Activated CD8-positive, alpha-beta memory T cell treated with anti-CD3 and anti-CD28 coated beads, Interleukin-2, amount 50 U/mL, for 48 hours (primary cell): ENCODE results near the gene NPHP3.
"Not testable (repeated sequence)": the region's sequence is repeated elsewhere in the genome, so short reads cannot be mapped to it uniquely, and the experiment has no call there.

Source experiments
- DNase-seq: peaks from one replicate; pipeline ENCODE4 v3.0.0-alpha.2; 2020

Gene NPHP3

DNA sequence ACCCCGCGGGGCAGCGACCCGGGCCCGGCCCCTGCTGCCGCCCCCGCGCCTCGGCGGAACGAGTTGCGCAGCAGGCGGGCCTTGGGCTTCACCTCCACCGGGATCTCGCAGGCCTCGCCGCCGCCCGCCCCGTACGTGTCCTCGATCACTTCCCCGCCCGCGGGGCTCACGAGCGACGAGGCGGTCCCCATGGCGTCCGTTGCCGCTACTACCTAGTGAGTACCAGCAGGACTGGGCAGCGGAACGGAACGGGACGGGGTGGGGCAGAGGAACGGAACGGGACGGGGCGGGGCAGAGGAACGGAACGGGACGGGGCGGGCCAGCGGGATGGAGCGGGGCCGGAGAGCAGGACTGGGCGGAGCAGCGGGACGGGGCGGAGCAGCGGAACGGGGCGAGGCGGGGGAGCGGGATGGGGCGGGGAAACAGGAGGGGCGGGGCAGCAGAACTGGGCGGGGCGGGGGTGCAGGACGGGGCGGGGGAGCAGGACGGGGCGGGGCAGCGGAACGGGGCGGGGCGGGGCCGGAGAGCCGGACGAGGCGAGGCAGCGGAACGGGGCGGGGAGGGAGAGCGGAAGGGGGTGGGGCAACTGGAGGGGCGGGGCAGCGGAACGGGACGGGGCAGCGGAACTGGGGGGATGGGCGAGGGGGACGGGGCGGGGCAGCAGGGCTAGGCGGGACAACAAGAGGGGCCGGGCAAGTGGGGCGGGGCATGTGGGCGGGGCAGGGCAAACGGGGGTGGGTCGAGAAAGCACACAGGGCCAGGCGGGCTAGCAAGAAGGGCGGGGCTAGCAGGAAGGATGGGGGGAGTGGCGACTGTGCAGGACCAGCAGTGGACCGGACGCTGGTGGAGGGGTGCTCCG, at the start of gene NPHP3:
Gene NPHP3, minus strand, starts transcription at position 245 of the 859 bp plus-strand sequence. Its CDS starts 54 bp downstream, at position 191.
- DNase-seq: peak; percentile 96

GRCh38 chr3:132758740-132759139, 36.5 kb upstream of the NPHP3 start:
- DNase-seq: no peak

DNA sequence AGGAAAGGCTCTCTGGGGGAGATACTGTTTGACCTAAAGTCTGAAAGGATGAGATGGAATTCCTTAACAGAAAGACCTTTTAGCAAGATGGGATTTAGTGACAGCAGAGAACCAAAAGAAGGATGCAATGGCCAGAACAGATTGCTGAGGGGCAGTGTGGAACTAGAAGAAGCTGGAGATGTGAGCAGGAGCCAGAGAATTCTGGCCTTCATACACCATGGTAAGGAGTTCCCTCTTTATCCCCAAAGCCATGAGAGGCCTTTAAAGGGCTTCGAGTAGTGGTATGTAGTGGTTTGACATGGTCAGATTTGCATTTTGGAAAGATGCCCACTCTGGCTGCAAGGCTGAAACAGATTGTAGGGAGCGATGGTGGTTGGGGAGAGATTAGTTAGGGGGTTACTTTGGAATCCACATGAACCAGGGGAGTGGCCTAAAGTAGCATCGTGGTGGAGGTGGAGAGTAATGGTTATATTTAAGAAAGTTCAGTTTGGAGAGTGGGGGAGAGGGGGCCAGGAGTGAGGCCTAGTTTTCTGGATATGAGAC, 34.0 kb upstream of the NPHP3 start:
- DNase-seq: no peak

DNA sequence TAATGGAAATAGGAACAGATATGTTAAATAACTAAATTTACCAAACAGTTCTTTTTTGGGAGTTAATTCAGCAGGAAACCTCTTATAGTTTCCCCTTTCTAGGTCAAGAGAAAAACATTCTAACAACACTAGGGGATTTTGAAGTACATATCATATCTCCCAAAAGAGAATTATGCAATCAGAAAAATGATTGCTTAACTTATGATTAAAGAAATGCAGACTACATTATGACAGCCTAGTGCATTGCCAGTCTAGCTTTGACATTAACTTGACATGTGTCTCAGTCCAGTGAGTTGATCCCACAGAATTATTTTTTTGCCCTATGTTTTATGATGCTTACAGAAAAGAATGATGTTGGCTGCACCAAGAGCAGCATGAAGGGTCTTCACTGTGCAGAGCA, 31.7 kb upstream of the NPHP3 start:
- no peak for DNase-seq

GRCh38 chr3:132749786-132750185, 27.6 kb upstream of the NPHP3 start:
- no peak for DNase-seq

DNA sequence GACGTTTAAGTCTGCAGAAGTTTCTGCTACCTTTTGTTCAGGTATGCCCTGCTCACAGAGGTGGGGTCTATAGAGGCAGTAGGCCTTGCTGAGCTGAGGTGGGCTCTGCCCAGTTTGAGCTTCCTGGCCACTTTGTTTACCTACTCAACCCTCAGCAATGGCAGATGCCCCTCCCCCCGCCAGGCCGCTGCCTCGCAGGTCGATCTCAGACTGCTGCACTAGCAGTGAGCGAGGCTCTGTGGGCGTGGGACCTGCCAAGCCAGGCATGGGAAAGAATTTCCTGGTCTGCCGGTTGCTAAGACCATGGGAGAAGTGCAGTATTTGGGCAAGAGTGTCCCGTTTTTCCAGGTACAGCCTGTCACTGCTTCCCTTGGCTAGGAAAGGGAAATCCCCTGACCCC, 24.5 kb upstream of the NPHP3 start:
- not testable (repeated sequence) for DNase-seq

DNA sequence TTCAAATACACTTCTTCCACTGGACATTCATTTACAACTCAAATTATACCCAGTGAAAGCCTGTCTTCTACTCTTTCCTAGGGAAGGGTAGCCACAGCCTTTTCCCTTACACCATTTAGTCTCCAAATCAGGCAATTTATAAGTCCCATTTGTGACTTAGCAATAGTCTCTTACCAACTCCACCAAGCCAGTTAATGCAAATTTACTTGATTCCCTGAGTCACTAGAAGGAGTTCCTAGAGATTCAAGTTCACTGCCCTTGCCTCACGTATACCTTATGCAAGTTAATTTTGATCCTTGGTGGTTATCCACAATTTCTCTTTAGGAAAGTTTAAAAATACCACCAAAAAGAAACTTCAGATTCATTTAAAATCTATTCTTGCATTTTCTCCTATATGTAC, 16.1 kb upstream of the NPHP3 start:
- DNase-seq: no peak

DNA sequence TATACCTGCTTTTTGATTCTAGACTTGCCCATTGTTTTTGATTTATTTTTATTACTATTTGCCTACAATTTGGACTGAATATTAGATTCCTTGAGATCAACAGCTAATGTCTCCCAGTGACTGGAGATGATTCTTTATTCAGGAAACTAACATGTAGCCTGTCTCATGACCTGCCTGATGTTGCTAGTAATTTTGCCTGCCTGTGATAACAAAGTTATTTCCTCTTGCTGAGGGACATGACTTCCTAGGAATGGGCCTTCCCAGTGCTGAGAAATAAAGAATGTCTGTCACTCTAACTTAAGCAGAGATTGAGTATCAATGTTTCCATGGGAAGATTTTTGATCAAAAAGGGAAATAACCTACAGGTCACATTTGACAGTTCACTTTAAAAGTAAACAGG, 13.4 kb upstream of the NPHP3 start:
- DNase-seq: no peak

DNA sequence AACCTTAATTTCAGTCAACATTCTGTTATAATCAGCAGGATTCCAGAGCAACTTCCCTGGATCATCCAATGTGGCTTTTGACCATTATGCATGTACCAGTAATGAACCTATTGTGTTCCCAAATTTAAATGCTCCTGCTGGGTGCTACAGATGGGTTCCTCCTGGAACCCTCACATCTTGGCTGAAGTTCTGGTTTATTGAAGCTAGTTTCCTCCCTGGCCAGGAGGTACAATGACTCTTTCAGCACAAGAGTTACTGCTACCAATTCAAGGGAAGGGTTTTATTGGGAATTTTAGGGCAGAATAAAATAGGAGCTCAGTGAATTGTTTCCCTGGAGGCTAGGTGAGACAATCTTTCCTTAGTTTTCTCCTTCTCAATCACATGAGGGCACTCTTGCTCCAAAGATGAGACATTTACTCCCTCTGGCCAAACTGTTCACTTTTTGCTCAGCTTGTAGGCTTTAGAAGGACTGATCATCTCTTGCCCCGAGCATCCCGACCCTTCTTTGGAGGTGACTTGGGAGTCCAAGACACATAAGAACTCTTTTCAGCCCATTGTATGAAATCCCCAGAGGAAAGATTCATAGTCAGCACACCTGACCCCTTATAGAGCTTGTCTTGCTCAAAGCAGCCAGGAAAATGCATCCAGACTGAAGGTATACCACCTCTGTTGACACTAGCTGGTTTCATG, 8.8 kb upstream of the NPHP3 start:
- DNase-seq: no peak

DNA sequence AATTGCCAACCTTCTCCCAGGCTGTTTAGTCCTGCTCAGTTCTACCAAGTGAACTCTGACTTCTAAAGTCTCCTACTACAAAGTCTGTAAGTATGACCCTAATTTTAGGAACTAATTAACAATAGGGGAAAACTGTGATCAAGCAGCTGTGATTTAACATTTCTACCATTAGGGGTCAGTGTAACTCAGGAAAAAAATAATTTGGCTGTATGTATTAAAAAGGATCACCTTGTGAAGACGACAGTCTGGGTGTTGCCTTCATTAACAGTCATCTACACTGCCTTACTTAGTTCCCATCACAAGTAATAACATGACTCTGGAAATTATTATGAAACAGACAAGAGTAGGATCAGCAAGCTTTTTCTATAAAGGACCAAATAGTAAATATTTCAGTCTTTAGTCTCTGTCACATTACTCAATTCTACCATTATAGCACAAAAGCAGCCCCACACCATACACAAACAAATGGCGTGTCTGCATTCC, 4.2 kb upstream of the NPHP3 start:
- no peak for DNase-seq

DNA sequence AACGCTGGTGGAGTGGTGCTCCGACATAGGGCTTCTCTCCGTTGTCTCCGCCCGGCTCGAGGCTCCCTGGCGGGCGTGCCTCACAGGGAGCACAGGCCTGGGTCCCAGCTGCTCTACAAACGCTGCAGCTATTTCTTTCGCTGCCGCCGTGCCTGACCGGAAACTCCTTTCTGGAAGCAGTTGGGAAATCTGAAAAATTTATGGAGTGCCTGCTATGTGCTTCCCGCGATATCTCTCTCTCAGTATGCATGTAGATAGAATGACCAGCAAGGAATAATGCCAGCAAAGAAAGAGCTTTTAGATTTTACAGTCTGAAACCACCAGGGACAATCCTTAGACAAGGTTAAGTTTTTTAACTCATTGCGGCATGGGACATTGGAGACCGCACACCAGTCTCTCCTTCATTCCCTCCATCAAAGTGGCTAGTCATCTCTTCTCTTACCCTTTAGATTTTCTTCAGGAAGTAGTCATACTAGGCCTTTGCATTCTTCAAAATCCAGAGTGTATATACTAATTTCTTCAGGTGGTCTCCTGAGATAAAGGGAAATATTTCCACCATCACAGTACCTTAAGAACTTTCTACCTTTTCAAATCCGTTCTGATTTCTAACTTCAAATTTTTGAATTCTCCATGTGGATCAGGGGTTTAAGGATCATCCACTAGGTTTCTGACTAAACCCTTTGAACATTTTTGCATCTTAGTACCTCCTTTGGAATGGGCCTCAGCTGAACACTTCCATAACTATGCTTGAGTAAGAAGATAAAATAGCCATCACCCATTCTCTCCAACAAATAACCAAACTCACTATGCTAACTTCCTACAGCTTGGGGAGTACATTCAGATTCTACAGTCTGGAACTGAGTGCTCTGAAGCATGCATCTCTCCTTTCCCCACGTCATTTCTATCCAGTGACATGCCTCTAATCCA, 1.1 kb upstream of the NPHP3 start:
- DNase-seq: no peak

DNA sequence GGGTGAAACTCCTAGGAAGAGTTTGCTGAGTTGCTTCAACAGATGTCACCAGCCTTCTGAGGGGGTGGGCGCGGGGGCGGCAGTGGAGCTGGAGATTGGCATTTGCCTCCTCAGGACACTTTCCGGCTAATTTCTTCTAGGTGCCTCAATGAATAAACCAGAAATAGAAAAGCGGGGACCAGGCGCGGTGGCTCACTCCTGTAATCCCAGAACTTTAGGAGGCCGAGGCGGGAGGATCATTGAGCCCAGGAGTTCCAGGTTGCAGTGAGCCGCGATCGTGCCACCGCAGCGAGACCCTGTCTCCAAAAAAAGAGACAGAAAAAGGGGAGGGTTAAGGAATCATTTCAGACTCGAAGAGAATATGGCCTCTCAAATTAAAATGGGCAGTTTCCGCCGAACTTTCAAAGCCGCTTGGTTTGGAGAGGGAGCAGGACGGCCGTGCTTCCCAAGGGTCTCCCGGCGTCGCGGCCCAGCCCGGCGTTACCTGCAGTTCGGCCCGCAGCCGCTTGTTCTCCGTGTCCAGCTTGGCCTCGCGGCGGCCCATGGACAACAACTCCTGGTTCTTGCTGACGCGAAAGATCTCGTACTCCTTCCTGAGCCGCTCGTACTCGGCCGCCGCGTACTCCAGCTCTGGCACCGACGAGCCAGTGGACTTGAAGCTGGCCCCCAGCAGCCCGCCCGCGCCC, 587 bp downstream of the NPHP3 start:
- DNase-seq: peak; percentile 76

- no peak for DNase-seq
Observed at GRCh38 chr3:132720228-132720627, 2.0 kb downstream of the NPHP3 start.

DNA sequence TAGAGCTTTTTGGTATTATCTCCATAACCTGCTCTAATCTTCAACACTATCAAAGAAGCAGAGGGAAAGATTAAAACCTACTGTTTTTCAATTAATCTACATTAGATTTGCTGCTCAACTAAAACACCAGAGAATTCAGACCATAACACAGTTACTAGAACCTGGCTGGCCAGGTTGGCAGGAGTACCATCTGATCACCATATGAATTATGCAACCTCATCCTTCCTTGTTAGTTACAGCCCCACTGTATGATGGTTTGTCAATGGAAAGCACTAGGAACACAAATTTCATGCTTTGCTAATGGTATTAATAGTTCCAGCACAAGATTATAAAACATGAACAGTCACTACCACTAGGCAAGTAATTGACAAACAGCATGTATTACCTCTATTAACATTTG, 5.8 kb downstream of the NPHP3 start:
- DNase-seq: no peak

GRCh38 chr3:132713977-132714727, 8.1 kb downstream of the NPHP3 start:
- DNase-seq: no peak

DNA sequence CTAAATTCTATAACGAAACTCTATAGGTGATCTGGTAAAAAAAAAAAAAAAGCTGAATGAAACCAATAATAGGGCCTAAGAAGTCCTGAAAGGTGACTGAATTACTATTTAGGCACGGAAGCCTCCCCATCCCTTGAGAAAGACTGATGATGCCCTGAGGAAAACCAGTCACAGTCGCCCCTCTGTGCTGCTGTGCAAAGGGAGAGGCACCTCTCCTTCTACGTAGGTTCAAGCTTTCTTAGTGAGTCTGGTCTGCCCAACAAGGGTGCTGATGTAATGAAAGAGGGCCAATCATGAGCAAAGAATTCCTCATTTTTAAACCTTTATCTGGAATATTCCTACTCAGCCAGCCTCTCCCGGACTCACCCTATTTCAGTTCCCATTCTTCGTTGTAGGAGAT, 11.9 kb downstream of the NPHP3 start:
- no peak for DNase-seq

DNA sequence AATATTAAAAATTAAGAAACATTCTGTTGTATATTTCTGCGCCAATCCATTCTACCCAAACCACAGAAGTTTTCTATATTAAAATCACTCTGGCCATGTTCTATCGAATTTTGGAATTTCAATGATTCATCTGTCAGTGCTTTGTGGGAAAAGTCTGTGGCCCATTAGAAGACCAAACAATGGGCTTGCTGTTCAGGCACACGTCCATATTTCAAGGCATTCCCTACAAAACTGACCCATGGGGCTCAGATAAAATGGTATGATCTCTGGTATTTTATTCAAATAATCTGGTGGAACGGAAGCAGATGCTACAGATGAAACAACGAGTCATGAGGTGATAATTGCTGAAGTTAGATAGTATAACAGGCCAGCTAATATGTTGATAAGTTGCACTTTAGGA, 12.4 kb downstream of the NPHP3 start:
- DNase-seq: no peak

- no peak for DNase-seq
Observed at GRCh38 chr3:132703733-132704132, 18.5 kb downstream of the NPHP3 start.

- no peak for DNase-seq
Observed at GRCh38 chr3:132695422-132695821, 26.8 kb downstream of the NPHP3 start.

DNA sequence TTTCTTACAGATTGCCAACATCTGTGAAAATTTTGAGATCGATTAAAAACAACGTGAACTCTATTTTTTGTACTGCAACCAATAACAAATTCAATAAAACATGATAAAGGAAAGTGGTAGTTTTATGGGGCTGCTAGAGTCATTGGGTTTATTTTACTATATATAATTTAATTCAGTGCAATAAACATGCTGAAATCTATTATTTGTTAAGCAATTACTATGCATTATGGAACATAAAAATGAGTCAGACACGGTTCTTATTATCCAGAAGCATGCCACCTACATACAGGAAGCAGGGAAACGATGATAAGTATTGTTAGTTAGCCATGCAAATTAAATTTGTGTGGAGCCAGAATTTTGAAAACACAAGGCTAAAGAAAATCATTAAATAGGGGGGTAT, 27.2 kb downstream of the NPHP3 start:
- DNase-seq: no peak

DNA sequence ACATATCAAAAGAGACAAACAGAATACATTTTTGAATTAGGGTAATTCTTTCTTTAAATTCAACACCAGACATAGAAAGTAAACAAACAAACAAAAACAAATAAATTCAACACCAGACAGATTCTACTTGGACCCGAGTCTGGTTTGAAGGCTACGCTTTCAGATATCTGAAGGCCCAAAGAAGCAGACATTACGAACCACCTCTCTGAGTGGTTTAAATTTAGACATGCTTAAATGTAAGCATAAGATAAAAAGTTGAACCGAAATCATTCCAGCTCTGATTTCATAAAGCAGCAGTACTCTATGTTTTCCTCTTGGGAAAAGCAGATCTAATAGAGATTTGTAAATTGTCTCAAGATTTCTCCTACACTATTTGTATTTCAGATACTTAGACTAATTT, 32.2 kb downstream of the NPHP3 start:
- no peak for DNase-seq
